Measurements from ENCODE around the gene PTGFRN. TPM values are rescaled to one million over a fixed set of nuclear protein-coding genes. Genes with fewer than 3 reads are reported as not detected.

PTGFRN gene
- total and polyA plus RNA-seq, 10 donors = 1.7 to 17.4 (median 10.6) TPM

DNA sequence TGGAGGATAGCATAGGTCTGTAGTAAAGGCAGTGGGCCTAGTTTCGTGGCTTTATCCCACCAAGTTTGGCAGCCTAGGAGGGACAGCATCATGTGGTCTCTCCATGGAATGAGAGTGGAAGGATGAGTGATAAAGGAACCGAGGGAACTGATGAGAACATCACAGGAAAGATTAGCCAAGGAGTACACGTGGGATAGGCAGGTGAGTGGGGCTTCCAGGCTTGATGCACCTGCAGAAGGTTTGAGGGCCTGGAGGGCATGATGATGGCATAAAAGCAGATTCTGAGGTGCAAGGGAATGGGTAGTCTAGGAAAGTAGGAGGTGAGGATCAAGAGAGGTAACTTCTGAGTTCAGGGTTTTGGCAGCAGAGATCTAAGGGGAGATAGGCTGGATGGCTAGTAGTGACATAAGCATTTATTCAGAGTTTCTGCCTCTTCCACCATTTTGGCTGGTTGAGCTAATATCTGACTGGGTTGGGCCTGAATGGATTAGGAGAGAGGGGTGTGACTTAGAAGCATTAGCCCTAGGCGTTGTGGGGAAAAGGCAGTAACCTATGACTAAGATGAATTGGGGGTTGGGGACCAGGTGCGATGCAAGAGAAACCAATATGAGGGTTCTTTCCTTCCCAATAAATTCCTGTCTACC is 9.1 kb downstream of the PTGFRN start:
- H3K36me3 ChIP-seq = no peaks in the 10 kb centered on the region
- intact Hi-C loops (cut with DNase I; ENCODE audit: low total_unique reads) = no loop called here
- no peak for DNase-seq
- H3K4me1 ChIP-seq = peaks cover 0 to 26% (median 12%) of the 10 kb centered on the region in 6 donors
- H3K27ac ChIP-seq = no peak overlapping the region
- no peak overlapping the region for H3K4me3 ChIP-seq
- no peak for TF ChIP-seq POLR2A (IDR thresholded peaks at IDR 0.05)
- TF ChIP-seq, protein P1, sequence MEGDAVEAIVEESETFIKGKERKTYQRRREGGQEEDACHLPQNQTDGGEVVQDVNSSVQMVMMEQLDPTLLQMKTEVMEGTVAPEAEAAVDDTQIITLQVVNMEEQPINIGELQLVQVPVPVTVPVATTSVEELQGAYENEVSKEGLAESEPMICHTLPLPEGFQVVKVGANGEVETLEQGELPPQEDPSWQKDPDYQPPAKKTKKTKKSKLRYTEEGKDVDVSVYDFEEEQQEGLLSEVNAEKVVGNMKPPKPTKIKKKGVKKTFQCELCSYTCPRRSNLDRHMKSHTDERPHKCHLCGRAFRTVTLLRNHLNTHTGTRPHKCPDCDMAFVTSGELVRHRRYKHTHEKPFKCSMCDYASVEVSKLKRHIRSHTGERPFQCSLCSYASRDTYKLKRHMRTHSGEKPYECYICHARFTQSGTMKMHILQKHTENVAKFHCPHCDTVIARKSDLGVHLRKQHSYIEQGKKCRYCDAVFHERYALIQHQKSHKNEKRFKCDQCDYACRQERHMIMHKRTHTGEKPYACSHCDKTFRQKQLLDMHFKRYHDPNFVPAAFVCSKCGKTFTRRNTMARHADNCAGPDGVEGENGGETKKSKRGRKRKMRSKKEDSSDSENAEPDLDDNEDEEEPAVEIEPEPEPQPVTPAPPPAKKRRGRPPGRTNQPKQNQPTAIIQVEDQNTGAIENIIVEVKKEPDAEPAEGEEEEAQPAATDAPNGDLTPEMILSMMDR (IDR thresholded peaks at IDR 0.05 in 8 of 11, conservative IDR thresholded peaks at IDR 0.05 in 3 of 11) = no peak
- no peak for TF ChIP-seq POLR2AphosphoS5 (IDR thresholded peaks at IDR 0.05)
- 83 to 96% (median 86%) methylated on average over 5 of the region's 5 CpGs for WGBS, 5 donors
- H3K27me3 ChIP-seq (replicated peaks in 1 of 7) = no peaks in the 10 kb centered on the region
- H3K9me3 ChIP-seq = no peaks in the 10 kb centered on the region

- H3K4me1 ChIP-seq = peaks cover 0 to 26% (median 12%) of the 10 kb centered on the region in 6 donors
- 63 to 89% (median 82%) methylated on average over 2 of the region's 2 CpGs for WGBS, 5 donors
- H3K27ac ChIP-seq = no peak overlapping the region
- H3K36me3 ChIP-seq = no peaks in the 10 kb centered on the region
- H3K27me3 ChIP-seq (replicated peaks in 1 of 7) = no peaks in the 10 kb centered on the region
- no peak for DNase-seq
- H3K9me3 ChIP-seq = no peaks in the 10 kb centered on the region
- TF ChIP-seq POLR2A (IDR thresholded peaks at IDR 0.05) = no peak
- TF ChIP-seq POLR2AphosphoS5 (IDR thresholded peaks at IDR 0.05) = no peak
- TF ChIP-seq, protein P1 (IDR thresholded peaks at IDR 0.05 in 8 of 11, conservative IDR thresholded peaks at IDR 0.05 in 3 of 11) = no peak
- H3K4me3 ChIP-seq = no peak overlapping the region
- intact Hi-C loops (cut with DNase I; ENCODE audit: low total_unique reads) = no loop called here
These were observed 10.1 kb downstream of the PTGFRN start for GRCh38 chr1:116919802-116920201.

DNA sequence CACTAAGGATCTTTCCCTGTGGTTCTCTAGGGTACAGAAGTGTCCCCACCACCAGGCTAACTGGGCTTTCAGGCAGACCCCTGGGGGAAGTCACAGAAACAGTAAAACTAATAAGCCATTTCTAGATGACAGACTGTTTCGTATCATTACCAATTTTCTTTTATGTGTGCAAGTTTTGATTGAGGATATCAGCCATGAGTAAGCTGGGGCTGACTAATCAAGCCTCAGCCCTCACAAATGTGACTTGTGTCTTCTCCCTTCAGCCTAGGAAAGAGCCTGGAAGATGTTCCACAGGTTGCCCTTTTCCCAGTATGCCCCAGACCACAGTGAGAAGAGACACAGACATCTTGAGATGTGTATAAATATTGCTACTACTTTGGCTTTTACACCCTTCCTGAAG is 10.5 kb downstream of the PTGFRN start:
- no peak overlapping the region for H3K27ac ChIP-seq

GRCh38 chr1:116921301-116921885 is 11.7 kb downstream of the PTGFRN start:
- WGBS, 5 donors = 86 to 98% (median 92%) methylated on average over 6 of the region's 6 CpGs
- intact Hi-C loops (cut with DNase I; ENCODE audit: low total_unique reads) = no loop called here
- no peak overlapping the region for H3K27ac ChIP-seq
- H3K27me3 ChIP-seq (replicated peaks in 1 of 7) = no peaks in the 10 kb centered on the region
- no peak for DNase-seq
- peaks cover 0 to 11% (median 5%) of the 10 kb centered on the region in 6 donors for H3K4me1 ChIP-seq
- H3K9me3 ChIP-seq = no peaks in the 10 kb centered on the region
- no peak for TF ChIP-seq POLR2AphosphoS5 (IDR thresholded peaks at IDR 0.05)
- TF ChIP-seq, protein P1 (IDR thresholded peaks at IDR 0.05 in 8 of 11, conservative IDR thresholded peaks at IDR 0.05 in 3 of 11) = no peak
- TF ChIP-seq POLR2A (IDR thresholded peaks at IDR 0.05) = no peak
- H3K4me3 ChIP-seq = no peak overlapping the region
- no peaks in the 10 kb centered on the region for H3K36me3 ChIP-seq

More for the DNA sequence above, 10.5 kb downstream of the PTGFRN start:
- Histone ChIP-seq H3K9me3 (no peaks in the 10 kb centered on the region), H3K27me3 (replicated peaks in 1 of 7) (no peaks in the 10 kb centered on the region), H3K4me3 (no peak overlapping the region), H3K4me1 (peaks cover 0 to 23% (median 10%) of the 10 kb centered on the region in 6 donors), H3K36me3 (no peaks in the 10 kb centered on the region)
- intact Hi-C loops (cut with DNase I; ENCODE audit: low total_unique reads) = no loop called here
- DNase-seq = no peak
- 84 to 95% (median 94%) methylated on average over 1 of the region's 1 CpG for WGBS, 5 donors
- TF ChIP-seq POLR2AphosphoS5 (IDR thresholded peaks at IDR 0.05) (no peak), POLR2A (IDR thresholded peaks at IDR 0.05) (no peak)
- TF ChIP-seq, protein P1 (IDR thresholded peaks at IDR 0.05 in 8 of 11, conservative IDR thresholded peaks at IDR 0.05 in 3 of 11) = no peak

Measured in spleen (tissue), 11 donors.